KMS-11 (cell line): Measurements from ENCODE around the gene TGOLN2.

Source experiments
- H2AFZ ChIP-seq: fragments of 200-600 bp; sonication (generic); 2 replicates; pipeline ENCODE4 v1.6.1; 2016; ENCODE audit warnings: antibody characterized with exemption, mixed run types, low read depth
- H3K27ac ChIP-seq: fragments of 200-600 bp; sonication (generic); 2 replicates; pipeline ENCODE4 v1.6.1; 2016; ENCODE audit warnings: mild to moderate bottlenecking, mixed run types
- H3K27me3 ChIP-seq: fragments of 200-600 bp; sonication (generic); 2 replicates; pipeline ENCODE4 v1.6.1; 2017; ENCODE audit warnings: mild to moderate bottlenecking, low read depth, mixed run types, moderate library complexity; ENCODE audit not compliant: insufficient read depth
- H3K36me3 ChIP-seq: fragments of 200-600 bp; sonication (generic); 2 replicates; pipeline ENCODE4 v1.6.1; 2017; ENCODE audit warnings: mild to moderate bottlenecking, mixed run types; ENCODE audit not compliant: insufficient read depth
- H3K4me1 ChIP-seq: fragments of 200-600 bp; sonication (generic); 2 replicates; pipeline ENCODE4 v1.6.1; 2016; ENCODE audit warnings: mild to moderate bottlenecking, low read depth, mixed run types; ENCODE audit not compliant: poor library complexity, severe bottlenecking
- H3K4me2 ChIP-seq: fragments of 200-600 bp; sonication (generic); 2 replicates; pipeline ENCODE4 v1.7.0; 2016; ENCODE audit warnings: mild to moderate bottlenecking, mixed run types
- H3K4me3 ChIP-seq: fragments of 200-600 bp; sonication (generic); IDR thresholded peaks from 2 replicates; pipeline ENCODE4 v1.6.1; 2017; ENCODE audit warnings: low read depth, low read length, mixed read lengths; ENCODE audit not compliant: insufficient read depth
- H3K79me2 ChIP-seq: fragments of 200-600 bp; sonication (generic); 2 replicates; pipeline ENCODE4 v1.6.1; 2016; ENCODE audit warnings: low read depth, mixed run types; ENCODE audit not compliant: insufficient read depth
- H3K9ac ChIP-seq: fragments of 200-600 bp; sonication (generic); 2 replicates; pipeline ENCODE4 v1.6.1; 2016; ENCODE audit warnings: mild to moderate bottlenecking, mixed run types
- H4K20me1 ChIP-seq: fragments of 200-600 bp; sonication (generic); 2 replicates; pipeline ENCODE4 v1.6.1; 2016; ENCODE audit warnings: mild to moderate bottlenecking, mixed run types; ENCODE audit not compliant: insufficient read depth
- TF ChIP-seq, protein P1 (sequence below): fragments of 200-600 bp; sonication (generic); conservative IDR thresholded peaks from 2 replicates; pipeline ENCODE4 v1.6.1; 2017; ENCODE audit warnings: low read depth, mild to moderate bottlenecking, antibody characterized with exemption, low read length, moderate library complexity, mixed read lengths

The TGOLN2 gene

GRCh38 chr2:85272357-85272756 lies 55.4 kb downstream of the TGOLN2 start:
- H3K4me3 ChIP-seq, result no peak overlapping the region
- no peak overlapping the region for H3K9ac ChIP-seq
- H3K36me3 ChIP-seq, result no peaks in the 10 kb centered on the region
- no peaks in the 10 kb centered on the region for H4K20me1 ChIP-seq
- no peak overlapping the region for H3K4me2 ChIP-seq
- no peak overlapping the region for H2AFZ ChIP-seq
- H3K79me2 ChIP-seq, result no peaks in the 10 kb centered on the region
- no peaks in the 10 kb centered on the region for H3K27me3 ChIP-seq
- H3K4me1 ChIP-seq, result no peaks in the 10 kb centered on the region
- no peak overlapping the region for H3K27ac ChIP-seq
- TF ChIP-seq, protein P1, sequence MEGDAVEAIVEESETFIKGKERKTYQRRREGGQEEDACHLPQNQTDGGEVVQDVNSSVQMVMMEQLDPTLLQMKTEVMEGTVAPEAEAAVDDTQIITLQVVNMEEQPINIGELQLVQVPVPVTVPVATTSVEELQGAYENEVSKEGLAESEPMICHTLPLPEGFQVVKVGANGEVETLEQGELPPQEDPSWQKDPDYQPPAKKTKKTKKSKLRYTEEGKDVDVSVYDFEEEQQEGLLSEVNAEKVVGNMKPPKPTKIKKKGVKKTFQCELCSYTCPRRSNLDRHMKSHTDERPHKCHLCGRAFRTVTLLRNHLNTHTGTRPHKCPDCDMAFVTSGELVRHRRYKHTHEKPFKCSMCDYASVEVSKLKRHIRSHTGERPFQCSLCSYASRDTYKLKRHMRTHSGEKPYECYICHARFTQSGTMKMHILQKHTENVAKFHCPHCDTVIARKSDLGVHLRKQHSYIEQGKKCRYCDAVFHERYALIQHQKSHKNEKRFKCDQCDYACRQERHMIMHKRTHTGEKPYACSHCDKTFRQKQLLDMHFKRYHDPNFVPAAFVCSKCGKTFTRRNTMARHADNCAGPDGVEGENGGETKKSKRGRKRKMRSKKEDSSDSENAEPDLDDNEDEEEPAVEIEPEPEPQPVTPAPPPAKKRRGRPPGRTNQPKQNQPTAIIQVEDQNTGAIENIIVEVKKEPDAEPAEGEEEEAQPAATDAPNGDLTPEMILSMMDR, result no peak

DNA sequence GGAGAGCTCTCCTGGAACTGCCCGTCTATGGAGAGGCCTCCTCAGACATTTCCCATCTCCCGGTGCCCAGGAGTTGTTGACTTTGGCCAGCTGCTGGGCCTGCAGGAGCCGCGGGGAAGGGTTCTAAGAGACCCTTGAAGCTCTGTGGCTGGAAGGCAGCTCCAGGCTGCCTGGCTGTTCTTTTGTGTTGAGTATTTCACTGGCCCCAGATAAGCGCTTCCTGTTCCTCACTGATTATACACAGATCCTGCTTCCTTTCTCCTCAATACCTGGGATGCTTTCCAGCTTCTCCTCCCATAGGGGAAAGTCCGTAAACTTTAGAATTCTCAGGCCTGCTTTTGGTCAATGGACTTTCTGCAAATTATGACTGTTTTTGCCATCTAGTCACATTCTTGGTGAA lies 57.8 kb downstream of the TGOLN2 start:
- TF ChIP-seq, protein P1, result no peak
- Histone ChIP-seq H3K4me1 (no peaks in the 10 kb centered on the region), H4K20me1 (no peaks in the 10 kb centered on the region), H3K27me3 (no peaks in the 10 kb centered on the region), H3K4me3 (no peak overlapping the region), H3K36me3 (no peaks in the 10 kb centered on the region), H2AFZ (no peak overlapping the region), H3K79me2 (no peaks in the 10 kb centered on the region), H3K4me2 (no peak overlapping the region), H3K9ac (no peak overlapping the region), H3K27ac (no peak overlapping the region)
